GM12891 (cell line): ENCODE data around the gene CD74.

Source experiments
- DNase-seq: peaks from one replicate; pipeline ENCODE4 v3.0.0; 2011; ENCODE audit warnings: low spot score; ENCODE audit not compliant: insufficient read length
- FAIRE-seq: peaks from 2 replicates; lab custom pipeline; 2011; peaks lifted over from hg19 to GRCh38; lab: Jason Lieb, UNC
- PAX5 ChIP-seq: IDR thresholded peaks from 2 replicates; pipeline ENCODE4 v1.6.1; 2011; ENCODE audit warnings: low read length, moderate library complexity, mild to moderate bottlenecking; ENCODE audit not compliant: insufficient read depth, severe bottlenecking
- POLR2A ChIP-seq: IDR thresholded peaks from 2 replicates; pipeline ENCODE4 v1.6.1; 2011; ENCODE audit warnings: low read depth, low read length, control low read depth
- POLR2AphosphoS5 ChIP-seq: IDR thresholded peaks from 2 replicates; pipeline ENCODE4 v1.6.1; 2011; ENCODE audit warnings: low read depth, low read length, control low read depth
- POU2F2 ChIP-seq: IDR thresholded peaks from 2 replicates; pipeline ENCODE4 v1.6.1; 2011; ENCODE audit warnings: low read depth, mild to moderate bottlenecking, control low read depth, low read length, moderate library complexity
- SPI1 ChIP-seq: IDR thresholded peaks from 2 replicates; pipeline ENCODE4 v1.6.1; 2011; ENCODE audit warnings: low read depth, low read length, control low read depth
- TAF1 ChIP-seq: IDR thresholded peaks from 2 replicates; pipeline ENCODE4 v1.6.1; 2011; ENCODE audit warnings: low read depth, low read length, control low read depth

Gene CD74

DNA sequence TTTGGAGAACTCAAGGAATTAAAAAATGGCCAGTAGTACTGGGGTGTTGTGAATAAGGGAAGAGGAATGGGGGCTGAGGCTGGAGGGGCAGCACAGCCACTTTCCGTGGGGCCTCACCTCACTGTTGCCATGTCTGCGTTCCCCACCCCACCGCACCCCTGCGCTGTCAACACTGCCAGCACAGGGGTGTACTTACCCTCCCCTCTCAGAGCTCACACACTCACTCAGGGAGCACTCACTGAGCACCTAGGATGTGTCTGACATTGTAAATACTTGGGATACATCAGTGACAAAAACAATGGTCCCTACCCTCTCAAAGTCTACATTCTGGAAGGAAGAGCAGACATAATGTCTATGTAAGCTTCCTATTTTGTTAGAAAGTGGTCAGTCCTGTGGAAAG, 40.2 kb upstream of the CD74 start:
- DNase-seq = no peak
- TF ChIP-seq SPI1 (no peak), POLR2AphosphoS5 (no peak), POLR2A (no peak), TAF1 (no peak), POU2F2 (no peak), PAX5 (no peak)
- no peak for FAIRE-seq

DNA sequence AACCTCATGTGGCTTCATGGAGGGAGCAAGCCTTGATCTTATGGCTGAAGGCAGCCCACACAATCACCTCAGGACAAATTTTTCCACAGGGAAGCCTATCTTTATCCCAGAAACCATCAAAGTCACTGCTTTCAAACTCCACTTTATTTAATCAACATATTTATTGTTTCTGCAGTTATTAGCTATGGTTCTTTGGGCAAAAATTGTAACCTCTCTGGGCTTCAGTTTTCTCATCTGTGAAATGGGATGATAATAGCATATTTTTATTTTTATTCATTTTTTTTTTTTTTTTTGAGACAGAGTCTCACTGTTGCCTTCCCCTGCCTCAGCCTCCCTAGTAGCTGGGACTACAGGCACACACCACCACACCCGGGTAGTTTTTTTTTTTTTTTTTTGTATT, 38.9 kb upstream of the CD74 start:
- DNase-seq (no peak), FAIRE-seq (no peak)
- TF ChIP-seq POLR2A (no peak), POU2F2 (no peak)

- peak; percentile 33 for TF ChIP-seq SPI1
- peak; percentile 98 for TF ChIP-seq POLR2AphosphoS5
- TF ChIP-seq TAF1 = peak; percentile 97
- peak; percentile 95 for TF ChIP-seq POLR2A
- TF ChIP-seq PAX5 = no peak
- no peak; the same call in none of the 2 replicates for TF ChIP-seq POU2F2
- FAIRE-seq = peak; percentile 96
- DNase-seq = peak; percentile 89
Observed at GRCh38 chr5:150449517-150450339, 37.0 kb upstream of the CD74 start, which contains the start of gene RPS14. RPS14 (minus strand) TSS chr5:150449739; CDS start chr5:150447733, 2,006 bp downstream.

DNA sequence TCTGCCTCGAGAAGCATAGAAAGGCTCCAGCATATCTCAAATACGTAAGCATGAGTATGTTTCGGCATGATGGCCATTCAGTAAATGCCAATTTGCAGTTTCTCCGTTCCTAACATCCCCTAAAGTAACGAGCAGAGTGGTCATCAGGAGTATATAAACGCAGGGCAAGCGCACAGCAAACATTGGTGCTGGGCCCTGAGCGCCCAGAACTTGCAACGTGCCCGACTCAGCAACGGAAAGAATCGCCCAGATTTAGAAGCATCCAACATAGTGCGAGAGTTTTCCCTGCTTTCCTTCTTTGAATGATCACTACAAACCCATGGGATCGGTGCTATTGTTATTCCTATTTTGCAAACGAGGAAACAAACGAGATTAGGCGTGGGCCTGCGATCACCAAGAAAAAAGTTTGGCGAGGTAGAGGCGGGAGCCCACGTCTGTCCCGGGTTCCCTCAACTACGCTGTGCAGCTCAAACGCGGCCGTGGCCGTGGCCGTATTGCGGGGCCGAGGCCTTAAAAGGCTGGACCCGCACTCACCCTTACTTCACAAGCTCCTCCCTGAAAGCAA, 36.3 kb upstream of the CD74 start:
- DNase-seq (no peak), FAIRE-seq (no peak)
- TF ChIP-seq POU2F2 (no peak), POLR2A (no peak), POLR2AphosphoS5 (no peak), SPI1 (no peak), TAF1 (no peak), PAX5 (no peak)

DNA sequence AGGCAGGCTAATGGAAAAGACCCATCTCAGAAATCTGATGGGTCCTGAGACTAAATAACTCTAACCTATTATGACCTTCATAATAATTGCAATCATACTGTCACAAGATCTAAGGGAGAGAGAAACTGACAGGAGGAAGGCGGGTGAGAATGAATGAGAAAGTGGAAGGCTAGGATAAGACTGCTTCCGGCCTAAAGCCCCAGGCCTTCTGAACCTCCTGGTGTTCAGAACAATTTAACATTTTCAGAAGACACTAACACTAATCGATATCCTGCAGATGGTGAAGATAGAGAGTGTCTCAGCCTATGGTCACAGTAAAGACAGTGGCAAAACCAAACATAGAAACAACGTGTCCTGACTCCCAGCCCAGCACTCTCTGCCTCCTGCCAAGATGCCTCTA, 35.6 kb upstream of the CD74 start:
- FAIRE-seq (peak; percentile 61), DNase-seq (no peak)
- no peak for TF ChIP-seq POLR2A
- no peak for TF ChIP-seq SPI1
- no peak for TF ChIP-seq TAF1
- TF ChIP-seq POU2F2 = no peak
- TF ChIP-seq PAX5 = no peak
- TF ChIP-seq POLR2AphosphoS5 = no peak

- TF ChIP-seq POLR2AphosphoS5 (no peak), POLR2A (no peak), POU2F2 (no peak)
- DNase-seq (no peak), FAIRE-seq (no peak)
Observed at GRCh38 chr5:150447188-150447587, 34.5 kb upstream of the CD74 start.

DNA sequence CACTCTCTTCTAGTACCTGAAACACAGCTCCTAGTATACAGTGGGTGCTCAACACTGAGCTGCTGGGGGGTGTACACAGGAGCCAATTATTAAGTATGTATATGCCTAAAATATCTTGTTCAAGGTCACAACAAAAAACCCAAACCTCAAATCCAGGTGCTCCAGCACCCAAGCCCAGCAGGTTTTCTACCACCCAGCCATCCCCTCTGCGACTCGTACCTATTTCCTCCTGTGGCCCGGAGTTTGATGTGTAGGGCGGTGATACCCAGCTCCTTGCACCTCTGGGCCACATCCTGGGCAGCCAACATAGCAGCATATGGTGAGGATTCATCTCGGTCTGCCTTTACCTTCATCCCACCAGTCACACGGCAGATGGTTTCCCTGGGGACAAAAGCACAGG, 33.9 kb upstream of the CD74 start:
- DNase-seq (no peak), FAIRE-seq (no peak)
- TF ChIP-seq PAX5 (no peak), SPI1 (no peak), POLR2AphosphoS5 (no peak), TAF1 (no peak), POU2F2 (no peak), POLR2A (no peak)

DNA sequence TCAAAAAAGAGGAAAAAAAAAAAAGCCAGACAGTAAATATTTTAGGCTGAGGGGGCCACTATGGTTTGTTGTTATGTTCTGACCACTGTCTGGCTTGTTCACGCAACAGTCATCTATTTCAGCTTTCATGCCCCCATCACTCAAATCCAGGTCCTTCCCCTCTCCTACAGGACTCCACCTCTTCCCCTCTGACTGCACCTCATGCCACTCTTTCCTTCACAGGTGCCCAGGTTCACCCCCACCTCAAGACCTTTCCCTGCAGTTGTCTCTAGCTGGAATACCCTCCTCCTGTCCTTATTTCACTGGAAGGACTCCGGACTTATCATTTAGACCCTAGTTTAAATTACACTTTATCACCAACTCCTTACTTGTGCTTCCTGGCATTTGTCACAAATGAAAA, 33.4 kb upstream of the CD74 start:
- TF ChIP-seq TAF1 = no peak
- TF ChIP-seq POLR2AphosphoS5 = no peak
- TF ChIP-seq POLR2A = 0 out of 2 replicates have a peak, but pooled peaks have one; percentile 7
- FAIRE-seq (no peak), DNase-seq (no peak)

GRCh38 chr5:150444770-150445169, 32.1 kb upstream of the CD74 start:
- FAIRE-seq (no peak), DNase-seq (no peak)
- TF ChIP-seq TAF1 = no peak
- TF ChIP-seq POLR2AphosphoS5 = peak; percentile 10; the same call in 1 of the 2 replicates
